Liver (tissue), 9 donors: ENCODE data around the gene MOV10L1. TPM values are rescaled to one million over a fixed set of nuclear protein-coding genes. Genes with fewer than 3 reads are reported as not detected.
"Not testable (repeated sequence)": the region's sequence is repeated elsewhere in the genome, so short reads cannot be mapped to it uniquely, and the experiment has no call there.

ENCODE experiments used
- DNase-seq: peaks from one replicate; pipeline ENCODE4 v3.0.0-alpha.2; 2017; ENCODE audit warnings: low spot score
- H3K27ac ChIP-seq, 2 donors: one replicate each; pipeline ENCODE4 v1.7.0; 2013; ENCODE audit warnings: inconsistent platforms in 2 of 2, low read length in 2 of 2, control low read depth in 1 of 2, low read depth in 1 of 2, mild to moderate bottlenecking in 1 of 2
- H3K27me3 ChIP-seq, 4 donors: one replicate each; pipeline versions ENCODE4 v1.6.1 to v1.7.0; 2013; ENCODE audit warnings: low read length in 3 of 4, inconsistent platforms in 1 of 4, mild to moderate bottlenecking in 1 of 4, moderate library complexity in 1 of 4; ENCODE audit not compliant: control insufficient read depth in 4 of 4, insufficient read depth in 4 of 4
- H3K36me3 ChIP-seq, 4 donors: one replicate each; pipeline versions ENCODE4 v1.6.1 to v1.7.0; 2013; ENCODE audit warnings: low read length in 3 of 4, mild to moderate bottlenecking in 3 of 4, low read depth in 1 of 4, moderate library complexity in 1 of 4; ENCODE audit not compliant: control insufficient read depth in 4 of 4, insufficient read depth in 3 of 4
- H3K4me1 ChIP-seq, 4 donors: one replicate each; pipeline versions ENCODE4 v1.6.1 to v1.7.0; 2013; ENCODE audit warnings: low read length in 3 of 4, mild to moderate bottlenecking in 3 of 4, moderate library complexity in 1 of 4; ENCODE audit not compliant: control insufficient read depth in 4 of 4, insufficient read depth in 4 of 4
- H3K4me3 ChIP-seq, 3 donors: one replicate each; pipeline versions ENCODE4 v1.6.1 to v1.7.0; 2013; ENCODE audit warnings: low read length in 3 of 3, control low read depth in 1 of 3, low read depth in 1 of 3, mild to moderate bottlenecking in 1 of 3
- H3K9ac ChIP-seq, 2 donors: one replicate each; pipeline ENCODE4 v1.7.0; 2013; ENCODE audit warnings: low read length in 2 of 2, mild to moderate bottlenecking in 2 of 2, moderate library complexity in 2 of 2, control low read depth in 1 of 2, low read depth in 1 of 2
- H3K9me3 ChIP-seq, 4 donors: one replicate each; pipeline versions ENCODE4 v1.6.1 to v1.7.0; 2013; ENCODE audit warnings: low read length in 3 of 4; ENCODE audit not compliant: control insufficient read depth in 4 of 4
- ATF3 ChIP-seq: IDR thresholded peaks from 2 replicates; pipeline ENCODE4 v1.6.1; 2016; ENCODE audit warnings: antibody characterized with exemption
- CTCF ChIP-seq: fragments of 150-350 bp; IDR thresholded peaks from 2 replicates; pipeline ENCODE4 v1.5.1; 2017; ENCODE audit warnings: improper control_type of control experiment, low read depth, low read length; ENCODE audit not compliant: missing input control
- EGR1 ChIP-seq, 2 donors: IDR thresholded peaks; 2 replicates each; pipeline ENCODE4 v1.6.1; 2016 to 2018; ENCODE audit warnings: antibody characterized with exemption in 2 of 2, low read depth in 2 of 2
- FOXA1 ChIP-seq: IDR thresholded peaks from 2 replicates; pipeline ENCODE4 v1.6.1; 2016; ENCODE audit warnings: antibody characterized with exemption
- FOXA2 ChIP-seq: IDR thresholded peaks from 2 replicates; pipeline ENCODE4 v1.6.1; 2016; ENCODE audit warnings: antibody characterized with exemption
- GABPA ChIP-seq, 2 donors: IDR thresholded peaks in 1 of 2; conservative IDR thresholded peaks in 1 of 2; 2 replicates each; pipeline ENCODE4 v1.6.1; 2016; ENCODE audit warnings: antibody characterized with exemption in 2 of 2, mild to moderate bottlenecking in 1 of 2, moderate library complexity in 1 of 2
- HNF4A ChIP-seq, 2 donors: conservative IDR thresholded peaks; 2 replicates each; pipeline ENCODE4 v1.6.1; 2016; ENCODE audit warnings: antibody characterized with exemption in 2 of 2, mild to moderate bottlenecking in 2 of 2
- HNF4G ChIP-seq: IDR thresholded peaks from 2 replicates; pipeline ENCODE4 v1.6.1; 2016; ENCODE audit warnings: antibody characterized with exemption
- JUND ChIP-seq, 2 donors: IDR thresholded peaks; 2 replicates each; pipeline ENCODE4 v1.6.1; 2016; ENCODE audit warnings: antibody characterized with exemption in 2 of 2
- MAX ChIP-seq: IDR thresholded peaks from 2 replicates; pipeline ENCODE4 v1.6.1; 2016; ENCODE audit warnings: antibody characterized with exemption
- NR2F2 ChIP-seq: IDR thresholded peaks from 2 replicates; pipeline ENCODE4 v1.6.1; 2016; ENCODE audit warnings: antibody characterized with exemption
- RAD21 ChIP-seq, 2 donors: IDR thresholded peaks; 2 replicates each; pipeline ENCODE4 v1.6.1; 2016; ENCODE audit warnings: antibody characterized with exemption in 2 of 2, mild to moderate bottlenecking in 2 of 2
- REST ChIP-seq: IDR thresholded peaks from 2 replicates; pipeline ENCODE4 v1.6.1; 2016; ENCODE audit warnings: antibody characterized with exemption, mild to moderate bottlenecking
- RXRA ChIP-seq, 2 donors: IDR thresholded peaks; 2 replicates each; pipeline ENCODE4 v1.6.1; 2017 to 2018; ENCODE audit warnings: antibody characterized with exemption in 2 of 2, mild to moderate bottlenecking in 1 of 2
- SP1 ChIP-seq: IDR thresholded peaks from 2 replicates; pipeline ENCODE4 v1.6.1; 2018; ENCODE audit warnings: antibody characterized with exemption, mild to moderate bottlenecking
- TAF1 ChIP-seq: conservative IDR thresholded peaks from 2 replicates; pipeline ENCODE4 v1.6.1; 2016; ENCODE audit warnings: antibody characterized with exemption, mild to moderate bottlenecking
- YY1 ChIP-seq: IDR thresholded peaks from 2 replicates; pipeline ENCODE4 v1.6.1; 2016; ENCODE audit warnings: antibody characterized with exemption, mild to moderate bottlenecking
- ZBTB33 ChIP-seq: IDR thresholded peaks from 2 replicates; pipeline ENCODE4 v1.6.1; 2016; ENCODE audit warnings: antibody characterized with exemption
- WGBS: extraction: QIAGEN DNeasy Blood & Tissue Kit; methylation state at CpG from one replicate; pipeline ENCODE4 v1.1.7; 2013; 5-methylcytosine and 5-hydroxymethylcytosine counted together
- polyA plus RNA-seq, 2 donors: library from polyadenylated mRNA; stranded (reverse) in 1 of 2; unstranded in 1 of 2; fragments of 200-250 nt in 1 of 2; fragments of >200 nt in 1 of 2; fragmentation: Nextera tagmentation in 1 of 2; extraction: Ambion mirVana in 1 of 2; gene quantifications; one replicate each; pipeline versions ENCODE4 v1.2.1 to v1.2.3, GENCODE V29; 2013 to 2015
- total RNA-seq, 2 donors: library from RNA; depleted of rRNA; stranded (reverse); fragments of >200 nt; gene quantifications; one replicate each; pipeline ENCODE4 v1.2.3, GENCODE V29; 2014
- donor health status: healthy.
- donor health status: healthy.
- donor health status: healthy.
- donor health status: healthy.
- donor health status: healthy.

MOV10L1 gene
- total and polyA plus RNA-seq, 4 donors: 0.07 to 0.47 (median 0.17) TPM

GRCh38 chr22:50147258-50148165 lies 57.7 kb downstream of the MOV10L1 start:
- not testable (repeated sequence) for H3K27ac ChIP-seq, H3K27me3 ChIP-seq, H3K4me3 ChIP-seq, H3K36me3 ChIP-seq, H3K9ac ChIP-seq, DNase-seq, H3K9me3 ChIP-seq
- H3K4me1 ChIP-seq: peaks cover 7 to 39% (median 35%) of the 10 kb centered on the region in 4 donors
- 62% methylated on average over 15 of the region's 26 CpGs for WGBS

- DNase-seq: no peak
- TF ChIP-seq GABPA (IDR thresholded peaks at IDR 0.05 in 1 of 2, conservative IDR thresholded peaks at IDR 0.05 in 1 of 2) (no peak), REST (no peak), EGR1 (IDR thresholded peaks at IDR 0.05; ENCODE audit: low read depth in 2 of 2) (no peak), NR2F2 (no peak), JUND (IDR thresholded peaks at IDR 0.05) (no peak), MAX (no peak), ZBTB33 (no peak), HNF4G (no peak), RAD21 (IDR thresholded peaks at IDR 0.05) (no peak), RXRA (IDR thresholded peaks at IDR 0.05) (no peak), FOXA2 (no peak), HNF4A (conservative IDR thresholded peaks at IDR 0.05) (no peak), ATF3 (no peak), CTCF (no peak), YY1 (no peak), FOXA1 (no peak), SP1 (no peak), TAF1 (no peak)
- WGBS: 87% methylated on average over 12 of the region's 12 CpGs
- no peak overlapping the region for H3K27ac ChIP-seq
- H3K4me1 ChIP-seq: peaks cover 7 to 38% (median 34%) of the 10 kb centered on the region in 4 donors
- H3K27me3 ChIP-seq: no peaks in the 10 kb centered on the region
- no peak overlapping the region for H3K4me3 ChIP-seq
- no peaks in the 10 kb centered on the region for H3K36me3 ChIP-seq
- H3K9me3 ChIP-seq: no peaks in the 10 kb centered on the region
- no peak overlapping the region for H3K9ac ChIP-seq
Observed at GRCh38 chr22:50148166-50148500, 58.3 kb downstream of the MOV10L1 start.
